Measurements from ENCODE around the gene BTBD10. TPM values are rescaled to one million over a fixed set of nuclear protein-coding genes. Genes with fewer than 3 reads are reported as not detected.
A peak's percentile ranks its signal among the peaks of the same experiment; 100 is the strongest.

BTBD10 gene
- total RNA-seq, 1 experiment from 2014 or later = 29.6 TPM

DNA sequence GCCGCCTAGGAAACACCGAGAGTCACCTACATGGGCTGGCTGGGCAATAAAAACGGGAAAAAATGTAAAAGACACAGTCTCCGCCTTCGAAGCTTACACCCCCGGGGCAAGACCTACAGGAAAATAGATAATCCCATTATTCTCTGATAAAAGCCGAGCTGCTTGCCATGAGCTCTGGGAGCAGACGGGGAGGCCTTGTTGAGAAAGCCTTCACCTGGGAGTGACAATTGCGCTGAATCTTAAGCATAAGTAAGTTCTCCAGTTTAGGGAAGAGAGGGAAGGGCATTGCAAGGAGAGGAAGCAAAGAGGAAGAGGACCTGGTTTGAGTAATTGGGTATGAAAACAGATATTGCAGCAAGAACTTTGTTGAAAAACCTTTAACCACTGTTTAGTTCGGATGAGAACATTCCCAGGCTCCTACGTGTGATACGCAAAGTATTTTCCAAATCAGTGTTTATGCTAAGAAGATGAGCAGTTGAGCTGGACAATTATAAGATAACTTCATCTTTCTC is 813 bp upstream of the BTBD10 start:
- ChIA-PET POLR2A (interaction anchor here (0.6 kb wide), 1 partner anchor 147 kb away, joined by 4 read pairs; no protein-coding TSS in a partner anchor), CTCF (interaction anchor here (0.8 kb wide), 1 partner anchor 14 kb away, joined by 3 read pairs; no protein-coding TSS in a partner anchor)
- H3K4me1 ChIP-seq (ENCODE audit: control insufficient read depth, insufficient read depth, low read length) = peaks cover 9% of the 10 kb centered on the region
- H3K27ac ChIP-seq (ENCODE audit: low read length) = peak overlapping the region; percentile 91
- DNase-seq (ENCODE audit: low read depth, low spot score) = no peak
- intact Hi-C loops (cut with micrococcal nuclease; ENCODE audit: unreplicated experiment) = loop anchor here (10.0 kb wide), 1 partner anchor 201 kb away; the partner anchor contains the start of gene FAR1
- H3K27me3 ChIP-seq (ENCODE audit: control insufficient read depth, insufficient read depth, low read length) = no peaks in the 10 kb centered on the region
- H3K36me3 ChIP-seq (ENCODE audit: control insufficient read depth, insufficient read depth, low read length) = no peaks in the 10 kb centered on the region
- no peaks in the 10 kb centered on the region for H3K9me3 ChIP-seq (ENCODE audit: control insufficient read depth, insufficient read depth, low read depth, low read length)
- no peak for ATAC-seq
- in situ Hi-C loops (cut with HindIII; ENCODE audit: low pct_unique_long_range_greater_than_20kb, low sequenced_read_pairs) = no loop called here
- peak overlapping the region; percentile 92 to 97 for H3K4me3 ChIP-seq (ENCODE audit: low read depth in 2 of 2, low read length in 2 of 2)
- BruUV-seq (replicated peaks) = no TSS peak
- TF ChIP-seq CTCF (IDR thresholded peaks at IDR 0.05) = no peak
- TF ChIP-seq SIN3A (IDR thresholded peaks at IDR 0.05; ENCODE audit: borderline replicate concordance, insufficient read depth, low read depth, low read length) = no peak
- no peak for TF ChIP-seq REST (IDR thresholded peaks at IDR 0.05; ENCODE audit: insufficient read depth in 1 of 2, low read depth in 2 of 2, low read length in 1 of 2)
- no peak for TF ChIP-seq POLR2AphosphoS5 (IDR thresholded peaks at IDR 0.05; ENCODE audit: low read depth, low read length)
- TF ChIP-seq TCF7L2 (IDR thresholded peaks at IDR 0.05; ENCODE audit: low read depth, low read length) = no peak

DNA sequence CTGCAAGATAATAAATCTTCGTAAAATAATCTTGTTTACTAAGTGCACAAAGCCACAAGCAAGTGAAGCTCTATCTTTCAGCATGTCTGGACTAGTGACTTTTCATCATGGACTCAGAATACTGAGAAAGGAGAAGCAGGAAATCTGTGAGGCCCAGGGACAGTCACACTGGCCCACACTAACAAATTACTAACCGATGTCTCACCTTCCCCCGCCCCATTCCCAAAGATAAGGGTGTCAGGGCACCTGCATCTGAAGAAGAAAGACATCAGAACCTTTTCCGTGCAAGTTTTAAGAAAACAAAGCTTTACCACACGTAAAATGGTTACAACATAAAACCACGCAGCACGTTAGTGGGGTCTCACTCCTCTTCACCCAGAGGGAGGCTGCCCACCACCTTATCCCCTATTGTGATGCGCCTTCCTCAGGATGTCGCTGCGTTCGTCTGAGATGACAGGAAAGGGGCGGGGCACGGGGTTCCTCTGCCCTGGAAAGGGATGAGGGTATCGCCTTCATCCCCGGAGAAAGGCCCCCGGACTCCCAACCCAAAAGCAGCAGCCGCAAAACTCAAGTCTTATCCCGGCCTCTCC is 616 bp downstream of the BTBD10 start:
- H3K9me3 ChIP-seq (ENCODE audit: control insufficient read depth, insufficient read depth, low read depth, low read length) = no peaks in the 10 kb centered on the region
- no peaks in the 10 kb centered on the region for H3K36me3 ChIP-seq (ENCODE audit: control insufficient read depth, insufficient read depth, low read length)
- ChIA-PET POLR2A (interaction anchor here (0.5 to 1.1 kb wide), 4 partner anchors 10 to 254 kb away, joined by 3 to 5 read pairs (median 4); no protein-coding TSS in a partner anchor), CTCF (no interaction called here)
- no peak for DNase-seq (ENCODE audit: low read depth, low spot score)
- H3K27ac ChIP-seq (ENCODE audit: low read length) = peak overlapping the region; percentile 91
- ATAC-seq = peak; percentile 84
- peak overlapping the region; percentile 92 to 97 for H3K4me3 ChIP-seq (ENCODE audit: low read depth in 2 of 2, low read length in 2 of 2)
- no TSS peak for BruUV-seq (replicated peaks)
- intact Hi-C loops (cut with micrococcal nuclease; ENCODE audit: unreplicated experiment) = loop anchor here (10.0 kb wide), 1 partner anchor 202 kb away; the partner anchor contains the start of gene FAR1
- in situ Hi-C loops (cut with HindIII; ENCODE audit: low pct_unique_long_range_greater_than_20kb, low sequenced_read_pairs) = no loop called here
- 0 out of 2 replicates have a peak, but pooled peaks have one; percentile 5 for TF ChIP-seq CTCF (IDR thresholded peaks at IDR 0.05)
- no peak for TF ChIP-seq REST (IDR thresholded peaks at IDR 0.05; ENCODE audit: insufficient read depth in 1 of 2, low read depth in 2 of 2, low read length in 1 of 2)
- no peaks in the 10 kb centered on the region for H3K27me3 ChIP-seq (ENCODE audit: control insufficient read depth, insufficient read depth, low read length)
- H3K4me1 ChIP-seq (ENCODE audit: control insufficient read depth, insufficient read depth, low read length) = peaks cover 9% of the 10 kb centered on the region

Measured in Panc1 (cell line).